Measurements from ENCODE around the gene TRIM24.

TRIM24 gene

GRCh38 chr7:138472292-138473079 lies 12.4 kb downstream of the TRIM24 start:
- ChIA-PET CTCF (no interaction called here), POLR2A (no interaction called here)
- TF ChIP-seq CTCF (IDR thresholded peaks at IDR 0.05; ENCODE audit: insufficient read depth, low read length, missing control alignments), result no peak
- DNase-seq (ENCODE audit: low read depth, low spot score), result no peak
- no peak overlapping the region for H3K4me3 ChIP-seq (ENCODE audit: low read depth, low read length)

- POLR2A ChIA-PET, result no interaction called here
- CTCF ChIA-PET, result interaction anchor here (0.8 kb wide), 1 partner anchor 271 kb away, joined by 3 read pairs; no protein-coding TSS in a partner anchor
- DNase-seq (ENCODE audit: low read depth, low spot score), result no peak
- H3K4me3 ChIP-seq (ENCODE audit: low read depth, low read length), result no peak overlapping the region
- TF ChIP-seq CTCF (IDR thresholded peaks at IDR 0.05; ENCODE audit: insufficient read depth, low read length, missing control alignments), result no peak
Observed at GRCh38 chr7:138475377-138475776, 15.3 kb downstream of the TRIM24 start.

- no peak overlapping the region for H3K4me3 ChIP-seq (ENCODE audit: low read depth, low read length)
- no peak for TF ChIP-seq CTCF (IDR thresholded peaks at IDR 0.05; ENCODE audit: insufficient read depth, low read length, missing control alignments)
- ChIA-PET POLR2A (no interaction called here), CTCF (no interaction called here)
- DNase-seq (ENCODE audit: low read depth, low spot score), result no peak
Observed at GRCh38 chr7:138477081-138477578, 17.1 kb downstream of the TRIM24 start.

GRCh38 chr7:138477581-138477980 lies 17.5 kb downstream of the TRIM24 start:
- CTCF ChIA-PET, result interaction anchor here (2.4 kb wide), 1 partner anchor 8 kb away, joined by 7 read pairs; no protein-coding TSS in a partner anchor
- no peak overlapping the region for H3K4me3 ChIP-seq (ENCODE audit: low read depth, low read length)
- no peak for DNase-seq (ENCODE audit: low read depth, low spot score)
- TF ChIP-seq CTCF (IDR thresholded peaks at IDR 0.05; ENCODE audit: insufficient read depth, low read length, missing control alignments), result no peak
- POLR2A ChIA-PET, result no interaction called here

GRCh38 chr7:138478499-138478908 lies 18.4 kb downstream of the TRIM24 start:
- no peak overlapping the region for H3K4me3 ChIP-seq (ENCODE audit: low read depth, low read length)
- POLR2A ChIA-PET, result no interaction called here
- TF ChIP-seq CTCF (IDR thresholded peaks at IDR 0.05; ENCODE audit: insufficient read depth, low read length, missing control alignments), result no peak
- CTCF ChIA-PET, result interaction anchor here (2.4 kb wide), 1 partner anchor 9 kb away, joined by 7 read pairs; no protein-coding TSS in a partner anchor
- no peak for DNase-seq (ENCODE audit: low read depth, low spot score)

GRCh38 chr7:138480527-138480926 lies 20.5 kb downstream of the TRIM24 start:
- no peak for DNase-seq (ENCODE audit: low read depth, low spot score)
- no peak overlapping the region for H3K4me3 ChIP-seq (ENCODE audit: low read depth, low read length)
- POLR2A ChIA-PET, result no interaction called here
- CTCF ChIA-PET, result no interaction called here
- TF ChIP-seq CTCF (IDR thresholded peaks at IDR 0.05; ENCODE audit: insufficient read depth, low read length, missing control alignments), result no peak
